Prostate gland (tissue), 2 donors: Measurements from ENCODE around the gene FHDC1.

Experiments used
- POLR2A ChIP-seq: fragments of 450-650 bp; IDR thresholded peaks from one replicate; pipeline ENCODE4 v1.6.1; 2016; ENCODE audit warnings: antibody characterized with exemption, mild to moderate bottlenecking
- TF ChIP-seq, protein P1 (sequence below), 4 experiments: fragments of 200-600 bp in 2 of 4; fragments of 450-650 bp in 2 of 4; sonication (generic) in 2 of 4; IDR thresholded peaks; 1 replicate in 3 of 4; 2 replicates in 1 of 4; pipeline ENCODE4 v1.5.1; 2016 to 2019; ENCODE audit warnings: antibody characterized with exemption in 4 of 4, mild to moderate bottlenecking in 2 of 4, moderate library complexity in 2 of 4

DNA sequence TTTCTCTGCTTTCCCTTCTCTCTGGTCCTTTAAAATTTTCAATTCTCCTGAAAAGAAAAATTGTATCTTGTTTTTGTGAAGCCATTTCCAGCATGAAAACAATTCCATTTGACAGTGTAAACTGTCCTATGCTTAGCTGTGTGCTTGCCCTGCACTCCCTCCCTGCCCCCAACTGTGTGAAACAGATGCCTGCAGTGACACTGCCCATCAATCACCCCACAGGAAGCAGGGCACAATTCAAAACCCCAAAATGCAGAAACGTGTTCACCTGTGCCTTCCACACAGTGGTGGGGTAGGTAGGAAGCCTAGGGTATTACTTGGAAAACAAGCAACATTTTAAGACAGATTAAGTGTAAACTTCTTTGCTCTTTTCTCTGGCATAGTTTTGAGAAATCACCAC, 6.2 kb upstream of the FHDC1 start:
- TF ChIP-seq, protein P1, sequence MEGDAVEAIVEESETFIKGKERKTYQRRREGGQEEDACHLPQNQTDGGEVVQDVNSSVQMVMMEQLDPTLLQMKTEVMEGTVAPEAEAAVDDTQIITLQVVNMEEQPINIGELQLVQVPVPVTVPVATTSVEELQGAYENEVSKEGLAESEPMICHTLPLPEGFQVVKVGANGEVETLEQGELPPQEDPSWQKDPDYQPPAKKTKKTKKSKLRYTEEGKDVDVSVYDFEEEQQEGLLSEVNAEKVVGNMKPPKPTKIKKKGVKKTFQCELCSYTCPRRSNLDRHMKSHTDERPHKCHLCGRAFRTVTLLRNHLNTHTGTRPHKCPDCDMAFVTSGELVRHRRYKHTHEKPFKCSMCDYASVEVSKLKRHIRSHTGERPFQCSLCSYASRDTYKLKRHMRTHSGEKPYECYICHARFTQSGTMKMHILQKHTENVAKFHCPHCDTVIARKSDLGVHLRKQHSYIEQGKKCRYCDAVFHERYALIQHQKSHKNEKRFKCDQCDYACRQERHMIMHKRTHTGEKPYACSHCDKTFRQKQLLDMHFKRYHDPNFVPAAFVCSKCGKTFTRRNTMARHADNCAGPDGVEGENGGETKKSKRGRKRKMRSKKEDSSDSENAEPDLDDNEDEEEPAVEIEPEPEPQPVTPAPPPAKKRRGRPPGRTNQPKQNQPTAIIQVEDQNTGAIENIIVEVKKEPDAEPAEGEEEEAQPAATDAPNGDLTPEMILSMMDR (IDR thresholded peaks at IDR 0.05) = no peak
- no peak for TF ChIP-seq POLR2A
